HepG2 (cell line): ENCODE results near the gene POLN. TPM values are rescaled to one million over a fixed set of nuclear protein-coding genes. Genes with fewer than 3 reads are reported as not detected.

Experiments used
- ARNT2 ChIP-seq: sonication (generic); formaldehyde crosslinking; IDR thresholded peaks from 2 replicates; pipeline ENCODE4 v1.8.0; 2022; ENCODE audit warnings: mild to moderate bottlenecking, low read depth, missing genetic modification reagents, moderate library complexity
- FOXP4 ChIP-seq: sonication (generic); formaldehyde crosslinking; IDR thresholded peaks from 2 replicates; pipeline ENCODE4 v1.4.0; 2020; ENCODE audit warnings: missing genetic modification reagents
- MLXIP ChIP-seq: sonication (generic); formaldehyde crosslinking; IDR thresholded peaks from 2 replicates; pipeline ENCODE4 v1.9.0; 2021; ENCODE audit warnings: missing genetic modification reagents, borderline replicate concordance
- PRMT3 ChIP-seq: sonication (generic); formaldehyde crosslinking; IDR thresholded peaks from 2 replicates; pipeline ENCODE4 v1.8.1; 2022; ENCODE audit warnings: low read depth, mild to moderate bottlenecking, moderate library complexity, missing genetic modification reagents, borderline replicate concordance
- SMAD1 ChIP-seq: sonication (generic); formaldehyde crosslinking; IDR thresholded peaks from 2 replicates; pipeline ENCODE4 v1.4.0; 2020; ENCODE audit warnings: missing genetic modification reagents, low read depth, mild to moderate bottlenecking, borderline replicate concordance
- ZBTB2 ChIP-seq: sonication (generic); formaldehyde crosslinking; IDR thresholded peaks from 2 replicates; pipeline ENCODE4 v1.8.0; 2022; ENCODE audit warnings: low read depth, missing genetic modification reagents
- ZBTB44 ChIP-seq: sonication (generic); formaldehyde crosslinking; IDR thresholded peaks from 2 replicates; pipeline ENCODE4 v1.4.0; 2020; ENCODE audit warnings: missing genetic modification reagents
- ZNF10 ChIP-seq: sonication (generic); formaldehyde crosslinking; IDR thresholded peaks from 2 replicates; pipeline ENCODE4 v1.4.0; 2020; ENCODE audit warnings: mild to moderate bottlenecking, low read depth, missing genetic modification reagents, borderline replicate concordance
- ZNF263 ChIP-seq: sonication (generic); formaldehyde crosslinking; IDR thresholded peaks from 2 replicates; pipeline ENCODE4 v1.4.0; 2020; ENCODE audit warnings: missing genetic modification reagents
- ZNF556 ChIP-seq: sonication (generic); formaldehyde crosslinking; IDR thresholded peaks from 2 replicates; pipeline ENCODE4 v1.4.0; 2020; ENCODE audit warnings: mild to moderate bottlenecking, missing genetic modification reagents, borderline replicate concordance
- ZNF687 ChIP-seq: sonication (generic); formaldehyde crosslinking; IDR thresholded peaks from 2 replicates; pipeline ENCODE4 v1.5.1; 2020; ENCODE audit warnings: mild to moderate bottlenecking, missing genetic modification reagents, moderate library complexity
- ZNF766 ChIP-seq: sonication (generic); formaldehyde crosslinking; IDR thresholded peaks from 2 replicates; pipeline ENCODE4 v1.5.0; 2020; ENCODE audit warnings: missing genetic modification reagents, borderline replicate concordance
- ZNF772 ChIP-seq: sonication (generic); formaldehyde crosslinking; IDR thresholded peaks from 2 replicates; pipeline ENCODE4 v1.5.0; 2020; ENCODE audit warnings: mild to moderate bottlenecking, missing genetic modification reagents
- polyA plus RNA-seq, 8 experiments: library from polyadenylated mRNA; depleted of rRNA in 3 of 8; stranded (reverse) in 7 of 8; unstranded in 1 of 8; fragments of >200 nt; fragmentation: Illumina TruSeq in 4 of 8; extraction: Trizol in 4 of 8; gene quantifications; 2 replicates each; pipeline versions ENCODE4 v1.2.1 to v1.2.3, GENCODE V29; 2011 to 2016; ENCODE audit warnings: low read depth in 4 of 8, missing spikeins in 1 of 8, mixed read lengths in 1 of 8; ENCODE audit not compliant: insufficient read depth in 1 of 8
- total RNA-seq, 5 experiments: library from RNA; depleted of rRNA; stranded (reverse); fragments of >200 nt; fragmentation: Illumina TruSeq; extraction: Trizol; gene quantifications; 2 replicates each; pipeline ENCODE4 v1.2.3, GENCODE V29; 2016; ENCODE audit warnings: low read depth in 1 of 5
- TF ChIP-seq, protein P1 (sequence below): IDR thresholded peaks from 2 replicates; pipeline ENCODE4 v1.6.1; 2018; ENCODE audit warnings: missing genetic modification reagents, mild to moderate bottlenecking, missing compliant biosample characterization

The POLN gene
- total and polyA plus RNA-seq, 2 of the 13 experiments (the other 11 are each of a cell fraction or from before 2014, with no cell fraction given): 0.93 to 1.5 TPM

DNA sequence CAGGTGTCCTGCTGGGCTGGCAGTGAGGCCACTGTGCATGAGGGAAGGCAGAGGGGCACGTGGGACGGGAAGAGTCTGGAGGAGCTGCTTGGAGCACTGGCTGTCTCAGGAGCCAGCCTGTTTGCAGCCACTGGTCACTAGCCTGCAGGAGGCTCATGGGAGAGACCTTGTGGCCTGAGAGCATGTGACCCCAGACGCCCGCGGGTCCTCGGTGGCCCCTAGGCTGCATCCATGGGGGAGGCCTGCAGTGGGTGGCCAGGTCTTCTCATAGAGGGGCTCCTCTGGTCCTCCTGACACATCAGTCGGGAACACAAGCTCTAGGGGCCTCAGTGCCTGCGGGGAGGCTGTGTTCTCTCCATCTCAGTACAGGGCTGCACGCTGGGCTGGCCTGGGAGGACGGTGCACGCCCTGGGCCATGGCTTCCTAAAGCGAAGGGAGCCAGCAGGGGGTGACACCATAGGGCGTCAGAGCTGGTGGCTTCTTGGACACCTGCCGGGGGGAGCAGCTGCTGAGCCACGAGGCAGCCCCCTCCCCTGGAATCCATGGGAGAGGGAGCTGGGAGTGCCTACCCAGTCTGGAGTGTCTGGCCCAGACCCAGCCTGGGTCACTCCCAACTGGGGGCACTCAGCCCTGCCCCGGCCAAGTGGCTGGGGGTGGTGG lies 170.5 kb downstream of the POLN start (continued):
- TF ChIP-seq, protein P1, sequence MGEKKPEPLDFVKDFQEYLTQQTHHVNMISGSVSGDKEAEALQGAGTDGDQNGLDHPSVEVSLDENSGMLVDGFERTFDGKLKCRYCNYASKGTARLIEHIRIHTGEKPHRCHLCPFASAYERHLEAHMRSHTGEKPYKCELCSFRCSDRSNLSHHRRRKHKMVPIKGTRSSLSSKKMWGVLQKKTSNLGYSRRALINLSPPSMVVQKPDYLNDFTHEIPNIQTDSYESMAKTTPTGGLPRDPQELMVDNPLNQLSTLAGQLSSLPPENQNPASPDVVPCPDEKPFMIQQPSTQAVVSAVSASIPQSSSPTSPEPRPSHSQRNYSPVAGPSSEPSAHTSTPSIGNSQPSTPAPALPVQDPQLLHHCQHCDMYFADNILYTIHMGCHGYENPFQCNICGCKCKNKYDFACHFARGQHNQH (CRISPR knock-in tag): no peak
- TF ChIP-seq ZNF766 (CRISPR knock-in tag): no peak
- TF ChIP-seq MLXIP (CRISPR knock-in tag): no peak
- TF ChIP-seq FOXP4: no peak
- no peak for TF ChIP-seq ZNF10 (CRISPR knock-in tag)
- TF ChIP-seq SMAD1 (CRISPR knock-in tag): no peak
- TF ChIP-seq ZNF263: peak; percentile 96
- TF ChIP-seq ZNF556 (CRISPR knock-in tag): no peak
- TF ChIP-seq ZBTB44 (CRISPR knock-in tag): no peak
- 0 out of 2 replicates have a peak, but pooled peaks have one; percentile 4 for TF ChIP-seq PRMT3 (CRISPR knock-in tag)
- peak; percentile 82 for TF ChIP-seq ZNF687 (CRISPR knock-in tag)
- no peak for TF ChIP-seq ARNT2 (CRISPR knock-in tag)
- TF ChIP-seq ZBTB2 (CRISPR knock-in tag): no peak
- TF ChIP-seq ZNF772 (CRISPR knock-in tag): no peak
